H9 (cell line): Measurements from ENCODE around the gene ADAMTS8. TPM values are rescaled to one million over a fixed set of nuclear protein-coding genes. Genes with fewer than 3 reads are reported as not detected.

ENCODE experiments used
- DNase-seq: peaks from one replicate; pipeline ENCODE4 v3.0.0-alpha.2; 2017
- H2AFZ ChIP-seq: one replicate; pipeline ENCODE4 v1.6.1; 2013; ENCODE audit warnings: mild to moderate bottlenecking, low read length, control low read depth, moderate library complexity
- H2AK5ac ChIP-seq: 2 replicates; pipeline ENCODE4 v1.6.1; 2013; ENCODE audit warnings: low read length, control low read depth, mixed read lengths; ENCODE audit not compliant: insufficient read length
- H2BK120ac ChIP-seq: one replicate; pipeline ENCODE4 v1.6.1; 2013; ENCODE audit warnings: low read depth, mild to moderate bottlenecking, low read length, control low read depth, inconsistent platforms; ENCODE audit not compliant: poor library complexity, severe bottlenecking
- H2BK12ac ChIP-seq: 2 replicates; pipeline ENCODE4 v1.6.1; 2013; ENCODE audit warnings: low read length, control low read depth, mixed read lengths, low read depth; ENCODE audit not compliant: insufficient read length
- H2BK15ac ChIP-seq: 2 replicates; pipeline ENCODE4 v1.6.1; 2013; ENCODE audit warnings: low read depth, low read length, control low read depth
- H2BK20ac ChIP-seq: one replicate; pipeline ENCODE4 v1.6.1; 2013; ENCODE audit warnings: low read depth, mild to moderate bottlenecking, low read length, control low read depth, inconsistent platforms; ENCODE audit not compliant: poor library complexity, severe bottlenecking
- H2BK5ac ChIP-seq: 2 replicates; pipeline ENCODE4 v1.6.1; 2013; ENCODE audit warnings: low read length, control low read depth, mixed read lengths; ENCODE audit not compliant: insufficient read length
- H3K14ac ChIP-seq: 2 replicates; pipeline ENCODE4 v1.6.1; 2013; ENCODE audit warnings: low read length, control low read depth; ENCODE audit not compliant: insufficient read depth
- H3K18ac ChIP-seq: 2 replicates; pipeline ENCODE4 v1.6.1; 2013; ENCODE audit warnings: low read depth, mild to moderate bottlenecking, mixed read lengths, low read length, control low read depth; ENCODE audit not compliant: insufficient read length
- H3K23ac ChIP-seq: 2 replicates; pipeline ENCODE4 v1.6.1; 2013; ENCODE audit warnings: low read length, control low read depth, mixed read lengths, low read depth; ENCODE audit not compliant: insufficient read length
- H3K23me2 ChIP-seq: 2 replicates; pipeline ENCODE4 v1.6.1; 2013; ENCODE audit warnings: low read depth, mild to moderate bottlenecking, mixed read lengths, low read length, control low read depth; ENCODE audit not compliant: insufficient read length, poor library complexity, severe bottlenecking
- H3K27ac ChIP-seq: 2 replicates; pipeline ENCODE4 v1.5.1; 2013; ENCODE audit warnings: low read length, control low read depth, mixed read lengths, low read depth; ENCODE audit not compliant: insufficient read length
- H3K27me3 ChIP-seq: 2 replicates; pipeline ENCODE4 v1.6.1; 2013; ENCODE audit warnings: low read length, control low read depth, inconsistent platforms; ENCODE audit not compliant: insufficient read depth
- H3K4ac ChIP-seq: 2 replicates; pipeline ENCODE4 v1.6.1; 2013; ENCODE audit warnings: low read depth, mild to moderate bottlenecking, control low read depth, inconsistent platforms, low read length, moderate library complexity
- H3K4me1 ChIP-seq: 2 replicates; pipeline ENCODE4 v1.6.1; 2013; ENCODE audit warnings: low read length, control low read depth, inconsistent platforms; ENCODE audit not compliant: insufficient read depth
- H3K4me2 ChIP-seq: 2 replicates; pipeline ENCODE4 v1.6.1; 2013; ENCODE audit warnings: low read length, control low read depth, mixed read lengths; ENCODE audit not compliant: insufficient read length, insufficient read depth
- H3K56ac ChIP-seq: 2 replicates; pipeline ENCODE4 v1.6.1; 2013; ENCODE audit warnings: low read depth, mild to moderate bottlenecking, mixed read lengths, low read length, control low read depth; ENCODE audit not compliant: insufficient read length
- H3K79me1 ChIP-seq: 2 replicates; pipeline ENCODE4 v1.6.1; 2013; ENCODE audit warnings: low read depth, mild to moderate bottlenecking, moderate library complexity, low read length, control low read depth, inconsistent platforms; ENCODE audit not compliant: insufficient read depth, poor library complexity, severe bottlenecking
- H3K79me2 ChIP-seq: 2 replicates; pipeline ENCODE4 v1.6.1; 2013; ENCODE audit warnings: low read length, control low read depth, inconsistent platforms; ENCODE audit not compliant: insufficient read depth
- H3K9ac ChIP-seq: 2 replicates; pipeline ENCODE4 v1.6.1; 2013; ENCODE audit warnings: low read length, control low read depth, mixed read lengths; ENCODE audit not compliant: insufficient read length; ENCODE audit errors: extremely low read depth
- H3K9me3 ChIP-seq: one replicate; pipeline ENCODE4 v1.6.1; 2013; ENCODE audit warnings: low read depth, low read length, inconsistent platforms; ENCODE audit not compliant: control insufficient read depth
- H3T11ph ChIP-seq: one replicate; pipeline ENCODE4 v1.6.1; 2013; ENCODE audit warnings: mild to moderate bottlenecking, low read length, control low read depth, inconsistent platforms
- H4K20me1 ChIP-seq: one replicate; pipeline ENCODE4 v1.6.1; 2013; ENCODE audit not compliant: control insufficient read depth, insufficient read length, insufficient read depth
- H4K5ac ChIP-seq: 2 replicates; pipeline ENCODE4 v1.6.1; 2013; ENCODE audit warnings: low read depth, mild to moderate bottlenecking, mixed read lengths, low read length, control low read depth; ENCODE audit not compliant: insufficient read length
- H4K8ac ChIP-seq: replicated peaks from 2 replicates; pipeline ENCODE4 v1.6.1; 2013; ENCODE audit warnings: low read length, control low read depth, mixed read lengths, low read depth; ENCODE audit not compliant: insufficient read length
- H4K91ac ChIP-seq: 2 replicates; pipeline ENCODE4 v1.6.1; 2013; ENCODE audit warnings: low read depth, mild to moderate bottlenecking, moderate library complexity, mixed read lengths, low read length, control low read depth; ENCODE audit not compliant: insufficient read length
- H3K27ac Mint-ChIP-seq, 3 experiments: 2 replicates in 2 of 3; 3 replicates in 1 of 3; pipeline ENCODE4 v1.8.0; 2020 to 2021; ENCODE audit warnings: mixed read lengths in 3 of 3, mild to moderate bottlenecking in 1 of 3, moderate library complexity in 1 of 3
- H3K27me3 Mint-ChIP-seq: 2 replicates; pipeline ENCODE4 v1.8.0; 2021; ENCODE audit warnings: low read depth, mild to moderate bottlenecking, moderate library complexity, mixed read lengths
- H3K36me3 Mint-ChIP-seq, 3 experiments: 2 replicates in 2 of 3; 3 replicates in 1 of 3; pipeline ENCODE4 v1.8.0; 2020 to 2021; ENCODE audit warnings: low read depth in 3 of 3, mixed read lengths in 3 of 3; ENCODE audit not compliant: insufficient read depth in 1 of 3
- H3K4me1 Mint-ChIP-seq, 2 experiments: 2 replicates each; pipeline ENCODE4 v1.8.0; 2020; ENCODE audit warnings: mixed read lengths in 2 of 2
- H3K4me3 Mint-ChIP-seq, 2 experiments: 2 replicates in 1 of 2; 3 replicates in 1 of 2; pipeline ENCODE4 v1.8.0; 2020 to 2021; ENCODE audit warnings: mild to moderate bottlenecking in 2 of 2, mixed read lengths in 2 of 2, moderate library complexity in 1 of 2
- H3K9me3 Mint-ChIP-seq, 2 experiments: 2 replicates in 1 of 2; 3 replicates in 1 of 2; pipeline ENCODE4 v1.8.0; 2020; ENCODE audit warnings: mild to moderate bottlenecking in 2 of 2, mixed read lengths in 2 of 2, moderate library complexity in 1 of 2
- CTCF ChIP-seq: fragments of 200-600 bp; sonication (generic); conservative IDR thresholded peaks from 3 replicates; pipeline ENCODE4 v1.8.0; 2021; ENCODE audit warnings: antibody characterized with exemption, mild to moderate bottlenecking
- WGBS: extraction: QIAGEN DNeasy Blood & Tissue Kit; methylation state at CpG from one replicate; pipeline ENCODE4 v1.1.7; 2013; ENCODE audit warnings: missing lambda C conversion rate, low lambda C conversion rate, mixed read lengths; ENCODE audit not compliant: insufficient read length; ENCODE audit errors: extremely low coverage; 5-methylcytosine and 5-hydroxymethylcytosine counted together
- total RNA-seq: library from RNA; stranded (reverse); gene quantifications from 2 replicates; pipeline ENCODE4 v1.2.1, GENCODE V29; 2021

Gene ADAMTS8
- total RNA-seq, 1 experiment from 2014 or later: 5.0 TPM

- Histone ChIP-seq H3K9me3 (no peaks in the 10 kb centered on the region), H3K27ac (no peak overlapping the region), H2BK12ac (no peak overlapping the region), H2BK20ac (no peak overlapping the region), H2BK5ac (no peak overlapping the region), H2BK15ac (no peak overlapping the region), H2BK120ac (no peak overlapping the region), H4K91ac (no peak overlapping the region), H2AK5ac (no peak overlapping the region), H2AFZ (no peak overlapping the region), H3K79me1 (no peaks in the 10 kb centered on the region), H3K23me2 (no peaks in the 10 kb centered on the region), H3K9ac (no peak overlapping the region), H3K4ac (no peak overlapping the region), H3K14ac (no peak overlapping the region), H4K5ac (no peak overlapping the region), H4K20me1 (no peaks in the 10 kb centered on the region), H3K79me2 (no peaks in the 10 kb centered on the region), H4K8ac (no peak overlapping the region), H3K23ac (no peak overlapping the region), H3K4me2 (no peak overlapping the region), H3K56ac (no peak overlapping the region), H3T11ph (no peak overlapping the region), H3K4me1 (no peaks in the 10 kb centered on the region), H3K27me3 (no peaks in the 10 kb centered on the region), H3K18ac (no peak overlapping the region)
- Mint-ChIP-seq H3K27me3 (peaks cover 12% of the 10 kb centered on the region), H3K4me3 (no peak overlapping the region), H3K36me3 (peaks cover 0 to 5% (median 0%) of the 10 kb centered on the region in 3 experiments; a peak in 1 of 7 replicates), H3K27ac (no peak overlapping the region), H3K4me1 (peaks cover 33 to 47% of the 10 kb centered on the region in 2 experiments), H3K9me3 (no peaks in the 10 kb centered on the region; a peak in 1 of 5 replicates)
- DNase-seq: no peak
- WGBS: no CpG with 5 or more reads among the region's 5 CpGs
- TF ChIP-seq CTCF: no peak
Observed at GRCh38 chr11:130397780-130398179, 30.6 kb downstream of the ADAMTS8 start.
